Hepatic stellate cell (primary cell): ENCODE data around the gene MRPL57.
A peak's percentile ranks its signal among the peaks of the same experiment; 100 is the strongest.
"Not testable (repeated sequence)": the region's sequence is repeated elsewhere in the genome, so short reads cannot be mapped to it uniquely, and the experiment has no call there.

ENCODE experiments used
- DNase-seq: peaks from one replicate; pipeline ENCODE4 v3.0.0; 2011; ENCODE audit warnings: low spot score

The MRPL57 gene

GRCh38 chr13:21176215-21176981 is at the start of gene MRPL57, which contains the start of gene SKA3:
TSS of gene MRPL57 (plus strand) at chr13:21176658. CDS start at chr13:21176917, 259 bp downstream.
TSS of gene SKA3 (minus strand) at chr13:21176552. CDS start at chr13:21176477, 75 bp downstream.
- peak; percentile 94 for DNase-seq

GRCh38 chr13:21130116-21130515 is 46.3 kb upstream of the MRPL57 start:
- DNase-seq, result no peak

- DNase-seq, result no peak
Observed at GRCh38 chr13:21133077-21133476, 43.4 kb upstream of the MRPL57 start.

- no peak for DNase-seq
Observed at GRCh38 chr13:21134475-21134874, 42.0 kb upstream of the MRPL57 start.

GRCh38 chr13:21135833-21136232 is 40.6 kb upstream of the MRPL57 start:
- DNase-seq, result not testable (repeated sequence)

- DNase-seq, result no peak
Observed at GRCh38 chr13:21137696-21138095, 38.8 kb upstream of the MRPL57 start.

GRCh38 chr13:21138561-21138960 is 37.9 kb upstream of the MRPL57 start:
- DNase-seq, result no peak

- no peak for DNase-seq
Observed at GRCh38 chr13:21139374-21139773, 37.1 kb upstream of the MRPL57 start.

GRCh38 chr13:21142766-21143165 is 33.7 kb upstream of the MRPL57 start:
- no peak for DNase-seq

- no peak for DNase-seq
Observed at GRCh38 chr13:21147827-21148226, 28.6 kb upstream of the MRPL57 start.

GRCh38 chr13:21148557-21149258 is 27.8 kb upstream of the MRPL57 start:
- DNase-seq, result no peak

- no peak for DNase-seq
Observed at GRCh38 chr13:21149568-21149967, 26.9 kb upstream of the MRPL57 start.

GRCh38 chr13:21150013-21150412 is 26.4 kb upstream of the MRPL57 start:
- no peak for DNase-seq

- DNase-seq, result no peak
Observed at GRCh38 chr13:21152251-21152899, 24.1 kb upstream of the MRPL57 start.

GRCh38 chr13:21164631-21165030 is 11.8 kb upstream of the MRPL57 start:
- DNase-seq, result no peak

- DNase-seq, result not testable (repeated sequence)
Observed at GRCh38 chr13:21165606-21166005, 10.9 kb upstream of the MRPL57 start.

GRCh38 chr13:21171420-21171819 is 5.0 kb upstream of the MRPL57 start:
- DNase-seq, result no peak

GRCh38 chr13:21173767-21174166 is 2.7 kb upstream of the MRPL57 start:
- not testable (repeated sequence) for DNase-seq

- DNase-seq, result no peak
Observed at GRCh38 chr13:21175656-21176214, 723 bp upstream of the MRPL57 start.

- no peak for DNase-seq
Observed at GRCh38 chr13:21176982-21177284, 475 bp downstream of the MRPL57 start.

GRCh38 chr13:21181671-21182070 is 5.2 kb downstream of the MRPL57 start:
- DNase-seq, result no peak

GRCh38 chr13:21186410-21186809 is 10.0 kb downstream of the MRPL57 start:
- DNase-seq, result not testable (repeated sequence)

- not testable (repeated sequence) for DNase-seq
Observed at GRCh38 chr13:21194756-21195155, 18.3 kb downstream of the MRPL57 start.
